HL-60 (cell line): ENCODE measurements around the gene KRTAP1-1.
"Not testable (repeated sequence)": the region's sequence is repeated elsewhere in the genome, so short reads cannot be mapped to it uniquely, and the experiment has no call there.

ENCODE experiments used
- DNase-seq, 2 experiments: peaks; one replicate each; pipeline ENCODE4 v3.0.0-alpha.2; 2010 to 2020; ENCODE audit warnings: low read depth in 1 of 2, low spot score in 1 of 2
- H3K27ac ChIP-seq: fragments of 250-450 bp; sonication (Bioruptor Pico); replicated peaks from 2 replicates; pipeline ENCODE4 v1.5.1; 2020; ENCODE audit warnings: mild to moderate bottlenecking, moderate library complexity
- H3K27me3 ChIP-seq: fragments of 250-450 bp; sonication (Bioruptor Pico); 2 replicates; pipeline ENCODE4 v1.5.1; 2021; ENCODE audit warnings: mild to moderate bottlenecking, moderate library complexity; ENCODE audit not compliant: insufficient read depth, poor library complexity, severe bottlenecking
- H3K4me3 ChIP-seq: replicated peaks from 2 replicates; pipeline ENCODE4 v1.5.1; 2011; ENCODE audit warnings: mild to moderate bottlenecking, control low read depth, low read length; ENCODE audit not compliant: insufficient read depth
- GABPA ChIP-seq: IDR thresholded peaks from 2 replicates; pipeline ENCODE4 v1.6.1; 2012; ENCODE audit warnings: low read depth
- POLR2AphosphoS5 ChIP-seq: IDR thresholded peaks from 2 replicates; pipeline ENCODE4 v1.6.1; 2012; ENCODE audit warnings: low read depth
- SPI1 ChIP-seq: IDR thresholded peaks from 2 replicates; pipeline ENCODE4 v1.6.1; 2012; ENCODE audit warnings: low read depth, mild to moderate bottlenecking, borderline replicate concordance
- TF ChIP-seq, protein P1 (sequence below): IDR thresholded peaks from 2 replicates; pipeline ENCODE4 v1.6.1; 2012; ENCODE audit warnings: low read depth; ENCODE audit not compliant: insufficient replicate concordance
- TF ChIP-seq, protein P2 (sequence below): IDR thresholded peaks from one replicate; pipeline ENCODE4 v1.5.1; 2011; ENCODE audit warnings: low read length, control low read depth, inconsistent platforms; ENCODE audit not compliant: insufficient read depth

The KRTAP1-1 gene

DNA sequence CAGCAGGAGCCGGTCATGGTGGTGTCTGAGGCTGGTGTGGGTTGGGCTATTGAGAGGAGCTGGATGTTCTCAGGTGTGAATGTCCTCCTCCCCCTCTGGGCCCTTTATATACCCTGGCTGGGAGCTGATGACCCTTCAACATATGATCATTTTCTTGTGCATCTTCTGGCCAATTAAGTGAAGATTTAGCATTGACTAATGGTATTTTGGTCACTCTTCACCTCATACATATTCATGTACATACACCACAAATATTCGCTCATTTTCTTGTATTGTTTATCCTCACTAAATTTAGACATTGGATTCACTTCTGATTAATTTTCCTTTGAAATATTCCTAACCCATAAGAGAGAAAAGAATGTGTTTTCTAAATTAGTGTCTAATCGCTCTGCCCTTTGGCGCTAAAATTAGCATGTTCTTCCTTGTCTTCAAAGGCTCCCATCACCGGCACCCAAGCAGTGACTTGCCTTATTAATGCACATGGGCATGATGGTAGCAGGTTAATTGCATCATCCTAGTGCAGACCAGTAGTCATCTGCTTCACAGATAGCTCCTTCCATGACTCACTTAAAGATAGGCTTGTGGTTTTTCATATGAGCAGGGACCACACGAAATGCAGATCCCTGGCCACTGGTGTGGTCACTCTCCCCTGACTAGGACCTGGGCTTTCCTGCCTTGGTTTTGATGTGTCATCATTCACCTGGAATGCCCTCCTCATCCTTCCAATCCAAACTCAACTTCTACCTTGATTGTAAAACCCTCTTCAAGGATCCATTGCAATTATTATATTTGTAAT, 24.8 kb upstream of the KRTAP1-1 start, which contains the start of gene KRTAP2-4:
Gene KRTAP2-4, minus strand, starts transcription at position 51 of the 796 bp plus-strand sequence. Its CDS starts 34 bp downstream, at position 17.
- TF ChIP-seq POLR2AphosphoS5 (no peak), GABPA (no peak), SPI1 (no peak)
- TF ChIP-seq, protein P1, sequence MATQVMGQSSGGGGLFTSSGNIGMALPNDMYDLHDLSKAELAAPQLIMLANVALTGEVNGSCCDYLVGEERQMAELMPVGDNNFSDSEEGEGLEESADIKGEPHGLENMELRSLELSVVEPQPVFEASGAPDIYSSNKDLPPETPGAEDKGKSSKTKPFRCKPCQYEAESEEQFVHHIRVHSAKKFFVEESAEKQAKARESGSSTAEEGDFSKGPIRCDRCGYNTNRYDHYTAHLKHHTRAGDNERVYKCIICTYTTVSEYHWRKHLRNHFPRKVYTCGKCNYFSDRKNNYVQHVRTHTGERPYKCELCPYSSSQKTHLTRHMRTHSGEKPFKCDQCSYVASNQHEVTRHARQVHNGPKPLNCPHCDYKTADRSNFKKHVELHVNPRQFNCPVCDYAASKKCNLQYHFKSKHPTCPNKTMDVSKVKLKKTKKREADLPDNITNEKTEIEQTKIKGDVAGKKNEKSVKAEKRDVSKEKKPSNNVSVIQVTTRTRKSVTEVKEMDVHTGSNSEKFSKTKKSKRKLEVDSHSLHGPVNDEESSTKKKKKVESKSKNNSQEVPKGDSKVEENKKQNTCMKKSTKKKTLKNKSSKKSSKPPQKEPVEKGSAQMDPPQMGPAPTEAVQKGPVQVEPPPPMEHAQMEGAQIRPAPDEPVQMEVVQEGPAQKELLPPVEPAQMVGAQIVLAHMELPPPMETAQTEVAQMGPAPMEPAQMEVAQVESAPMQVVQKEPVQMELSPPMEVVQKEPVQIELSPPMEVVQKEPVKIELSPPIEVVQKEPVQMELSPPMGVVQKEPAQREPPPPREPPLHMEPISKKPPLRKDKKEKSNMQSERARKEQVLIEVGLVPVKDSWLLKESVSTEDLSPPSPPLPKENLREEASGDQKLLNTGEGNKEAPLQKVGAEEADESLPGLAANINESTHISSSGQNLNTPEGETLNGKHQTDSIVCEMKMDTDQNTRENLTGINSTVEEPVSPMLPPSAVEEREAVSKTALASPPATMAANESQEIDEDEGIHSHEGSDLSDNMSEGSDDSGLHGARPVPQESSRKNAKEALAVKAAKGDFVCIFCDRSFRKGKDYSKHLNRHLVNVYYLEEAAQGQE: no peak
- TF ChIP-seq, protein P2, sequence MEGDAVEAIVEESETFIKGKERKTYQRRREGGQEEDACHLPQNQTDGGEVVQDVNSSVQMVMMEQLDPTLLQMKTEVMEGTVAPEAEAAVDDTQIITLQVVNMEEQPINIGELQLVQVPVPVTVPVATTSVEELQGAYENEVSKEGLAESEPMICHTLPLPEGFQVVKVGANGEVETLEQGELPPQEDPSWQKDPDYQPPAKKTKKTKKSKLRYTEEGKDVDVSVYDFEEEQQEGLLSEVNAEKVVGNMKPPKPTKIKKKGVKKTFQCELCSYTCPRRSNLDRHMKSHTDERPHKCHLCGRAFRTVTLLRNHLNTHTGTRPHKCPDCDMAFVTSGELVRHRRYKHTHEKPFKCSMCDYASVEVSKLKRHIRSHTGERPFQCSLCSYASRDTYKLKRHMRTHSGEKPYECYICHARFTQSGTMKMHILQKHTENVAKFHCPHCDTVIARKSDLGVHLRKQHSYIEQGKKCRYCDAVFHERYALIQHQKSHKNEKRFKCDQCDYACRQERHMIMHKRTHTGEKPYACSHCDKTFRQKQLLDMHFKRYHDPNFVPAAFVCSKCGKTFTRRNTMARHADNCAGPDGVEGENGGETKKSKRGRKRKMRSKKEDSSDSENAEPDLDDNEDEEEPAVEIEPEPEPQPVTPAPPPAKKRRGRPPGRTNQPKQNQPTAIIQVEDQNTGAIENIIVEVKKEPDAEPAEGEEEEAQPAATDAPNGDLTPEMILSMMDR: no peak
- Histone ChIP-seq H3K27ac (no peak within 1 kb of the TSS), H3K4me3 (no peak within 1 kb of the TSS), H3K27me3 (peaks cover 4% of the 10 kb centered on the region)
- DNase-seq: peak; percentile 7 to 27

DNA sequence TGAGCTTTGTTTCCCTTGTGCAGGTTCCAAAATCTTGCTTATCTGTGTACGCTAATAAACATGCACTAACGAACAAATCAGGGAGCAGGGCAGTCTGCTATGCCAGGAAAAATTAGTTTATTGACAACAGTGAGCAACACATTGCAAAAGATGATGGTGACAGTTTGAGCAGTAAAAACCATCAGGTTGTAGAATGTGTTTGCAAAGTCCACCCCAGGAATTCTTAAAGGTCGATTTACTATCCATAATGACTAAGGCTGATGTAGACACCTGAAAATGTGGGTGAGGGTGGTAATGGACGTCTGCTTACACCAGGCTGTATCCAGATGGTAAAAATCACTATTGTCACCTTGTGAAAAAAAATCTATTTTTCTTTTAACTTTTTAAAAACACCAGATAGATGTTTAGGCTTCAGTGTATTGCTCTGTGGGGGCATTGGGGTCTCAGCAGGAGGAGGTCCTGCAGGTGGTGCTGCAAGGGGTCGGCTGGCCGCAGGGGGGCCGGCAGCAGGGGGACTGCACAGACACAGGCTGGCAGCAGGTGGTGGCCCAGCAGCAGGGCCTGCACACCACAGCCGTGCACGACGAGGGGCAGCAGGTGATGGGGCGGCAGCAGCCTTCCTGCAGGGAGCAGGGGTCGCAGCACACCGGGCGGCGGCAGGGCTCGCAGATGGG, 23.9 kb upstream of the KRTAP1-1 start:
- not testable (repeated sequence) for H3K4me3 ChIP-seq, H3K27ac ChIP-seq, H3K27me3 ChIP-seq, DNase-seq

DNA sequence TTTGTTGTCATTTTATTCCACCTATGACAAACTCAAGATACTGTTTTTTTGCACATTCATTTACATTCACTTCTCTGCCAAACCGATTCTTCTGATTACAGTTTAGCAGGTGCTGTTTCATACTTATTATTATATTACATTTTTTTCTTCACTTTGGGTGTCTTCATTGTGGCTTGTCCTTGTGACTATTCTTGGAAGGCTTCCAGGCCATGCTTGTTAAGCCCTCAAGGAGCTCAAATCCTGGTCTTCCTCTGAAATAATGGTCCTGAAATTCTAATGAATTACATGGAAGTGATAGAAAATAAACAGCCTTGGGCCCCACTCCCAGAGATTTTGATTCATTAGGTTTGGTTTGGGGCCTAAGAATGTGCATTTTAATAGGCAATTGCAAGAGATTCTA, 23.1 kb upstream of the KRTAP1-1 start:
- Histone ChIP-seq H3K27ac (no peak overlapping the region), H3K27me3 (peaks cover 4% of the 10 kb centered on the region), H3K4me3 (no peak overlapping the region)
- DNase-seq: no peak
- TF ChIP-seq, protein P2: no peak
- TF ChIP-seq SPI1: no peak
- TF ChIP-seq POLR2AphosphoS5: no peak
- TF ChIP-seq, protein P1: no peak
- TF ChIP-seq GABPA: no peak

DNA sequence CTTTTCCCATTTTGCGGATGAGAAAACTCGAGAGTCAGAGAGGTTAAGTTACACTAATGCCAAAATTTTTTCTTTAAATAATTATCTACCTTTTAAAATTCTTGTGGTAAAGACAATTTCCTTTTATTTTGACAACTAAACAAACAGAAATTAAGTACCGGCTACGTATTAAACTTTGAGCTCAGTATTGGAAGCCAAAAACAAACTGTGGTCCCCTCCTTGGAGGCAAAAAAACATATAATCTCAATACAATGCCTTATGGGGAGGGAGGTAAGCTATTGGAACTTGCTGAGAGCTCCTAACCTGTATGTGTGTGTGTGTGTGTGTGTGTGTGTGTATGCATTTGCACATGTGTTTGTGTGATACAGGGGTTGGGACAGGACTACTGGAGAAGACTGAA, 22.2 kb upstream of the KRTAP1-1 start:
- H3K27me3 ChIP-seq: peaks cover 4% of the 10 kb centered on the region
- H3K4me3 ChIP-seq: no peak overlapping the region
- TF ChIP-seq GABPA (no peak), SPI1 (no peak), POLR2AphosphoS5 (no peak)
- TF ChIP-seq, protein P2: no peak
- TF ChIP-seq, protein P1: no peak
- DNase-seq: no peak
- H3K27ac ChIP-seq: no peak overlapping the region
